NCI-H82 (cell line): ENCODE results near the gene PITX1.

Source experiments
- DNase-seq: peaks from one replicate; lab custom pipeline; 2025; lab: John Stamatoyannopoulos, UW

PITX1 gene

GRCh38 chr5:135041726-135042125, 7.7 kb upstream of the PITX1 start:
- no peak for DNase-seq

DNA sequence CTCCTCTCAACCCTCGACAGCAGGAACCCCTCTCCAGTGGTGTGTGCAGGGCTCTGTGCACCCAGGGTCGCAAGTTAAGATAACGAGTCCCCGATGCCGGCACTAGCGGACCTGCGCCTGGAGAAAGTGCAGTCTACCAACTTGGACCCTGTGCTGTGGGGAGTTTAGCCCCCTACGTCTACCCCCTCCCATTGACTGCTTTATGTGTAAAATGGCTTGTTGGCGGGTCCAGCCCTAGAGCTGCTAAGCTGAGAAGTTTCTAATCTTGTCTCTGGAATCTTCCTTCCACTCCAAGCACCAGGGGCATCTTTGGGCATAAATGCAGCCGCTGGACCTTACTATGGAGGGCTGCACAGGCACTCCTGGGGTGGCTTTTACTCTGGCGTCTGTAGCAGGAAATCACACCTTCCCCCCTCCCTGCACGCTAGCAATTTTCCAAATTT, 7.1 kb upstream of the PITX1 start:
- no peak for DNase-seq

DNA sequence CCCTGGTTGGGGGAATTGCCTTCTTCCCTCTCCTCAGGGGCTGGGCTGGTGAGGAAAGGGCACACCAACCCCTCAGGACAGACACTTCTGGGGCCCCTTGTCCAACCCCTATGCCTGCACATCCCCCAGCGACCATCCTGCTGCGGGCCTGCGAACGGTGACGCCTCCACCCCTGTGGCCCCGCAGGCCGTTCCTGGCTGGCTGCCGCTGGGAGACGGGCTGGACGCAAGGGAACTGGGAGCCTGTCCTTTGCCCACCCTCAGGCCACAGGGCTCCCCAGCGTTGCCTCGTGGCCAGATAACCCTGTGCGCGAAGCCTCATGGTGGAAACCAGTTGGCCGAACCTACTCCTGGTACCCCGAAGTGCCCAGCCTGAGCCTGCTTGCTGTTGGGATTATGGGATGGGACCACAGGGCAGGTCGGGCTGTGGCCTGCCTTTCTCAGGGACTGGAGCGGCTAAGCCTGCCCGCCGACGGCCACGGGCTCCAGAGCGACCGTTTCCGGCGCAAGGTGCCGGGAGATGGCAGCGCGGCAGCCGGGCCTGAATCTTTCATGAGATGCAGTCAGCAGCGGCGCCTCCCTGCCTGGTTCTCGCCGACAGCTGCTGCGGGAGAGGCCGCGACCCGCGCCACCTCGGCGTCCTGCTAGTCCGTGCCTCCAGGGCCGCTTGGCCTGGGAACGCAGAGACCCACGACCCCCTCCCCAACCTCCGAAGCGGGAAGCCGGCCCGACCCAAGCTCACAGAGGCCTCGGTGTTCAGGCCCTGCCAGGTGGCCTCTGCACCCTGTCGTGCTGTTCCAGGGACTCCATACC, 6.5 kb upstream of the PITX1 start:
- no peak for DNase-seq

- no peak for DNase-seq
Observed at GRCh38 chr5:135040034-135040332, 6.0 kb upstream of the PITX1 start.

- no peak for DNase-seq
Observed at GRCh38 chr5:135039271-135040033, 5.4 kb upstream of the PITX1 start.

DNA sequence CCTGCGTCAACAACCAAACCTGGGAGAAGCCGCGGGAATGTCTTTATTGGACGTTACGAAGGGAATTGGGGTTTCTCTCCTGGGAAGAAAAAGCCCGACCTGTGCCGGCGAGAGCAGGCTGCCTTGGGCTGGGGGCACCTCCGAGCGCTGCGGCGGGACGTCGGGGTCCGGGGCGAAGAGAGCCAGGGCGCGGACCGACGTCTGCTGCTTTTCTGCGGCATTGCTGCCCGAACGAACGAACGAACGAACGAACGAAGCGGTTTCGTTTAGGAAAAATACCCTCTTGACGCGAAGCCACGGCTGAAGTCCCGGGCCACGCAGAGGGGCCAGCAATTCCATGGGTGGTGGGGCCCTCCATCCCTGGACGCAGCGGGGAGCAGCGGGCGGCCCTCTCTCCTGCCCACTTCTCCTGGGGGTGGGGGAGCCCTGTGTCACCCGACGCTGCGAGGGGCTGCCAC, 4.8 kb upstream of the PITX1 start:
- no peak for DNase-seq

DNA sequence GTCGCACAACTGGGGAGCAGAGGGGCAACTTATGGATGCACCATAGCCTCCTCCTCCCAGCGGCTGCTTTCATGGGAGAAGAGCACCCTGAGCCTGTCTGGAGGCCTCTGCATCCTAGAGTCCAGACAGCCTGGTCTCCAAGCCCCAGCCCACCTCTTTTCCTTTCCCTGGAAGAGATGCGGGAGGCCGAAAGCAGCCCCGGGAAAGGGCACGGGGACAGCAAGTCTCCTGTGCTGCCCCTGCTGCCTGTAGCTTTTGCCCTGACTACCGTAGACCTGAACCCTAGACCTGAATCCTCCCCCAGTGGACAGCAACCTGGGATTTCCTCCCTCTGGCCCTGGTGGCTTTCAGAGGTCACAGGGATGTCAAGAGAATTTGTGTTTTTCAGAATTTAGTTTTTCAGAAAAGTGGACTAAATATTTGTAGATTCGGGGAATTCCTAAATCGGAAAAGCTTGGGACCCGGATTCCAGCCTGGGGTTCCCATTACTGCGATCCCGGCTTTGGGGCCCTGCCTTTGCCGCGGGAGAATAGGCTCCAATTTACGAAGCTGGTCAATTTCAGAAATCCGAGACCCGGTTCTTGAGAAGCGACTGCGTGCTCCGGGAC, 4.3 kb upstream of the PITX1 start:
- no peak for DNase-seq

DNA sequence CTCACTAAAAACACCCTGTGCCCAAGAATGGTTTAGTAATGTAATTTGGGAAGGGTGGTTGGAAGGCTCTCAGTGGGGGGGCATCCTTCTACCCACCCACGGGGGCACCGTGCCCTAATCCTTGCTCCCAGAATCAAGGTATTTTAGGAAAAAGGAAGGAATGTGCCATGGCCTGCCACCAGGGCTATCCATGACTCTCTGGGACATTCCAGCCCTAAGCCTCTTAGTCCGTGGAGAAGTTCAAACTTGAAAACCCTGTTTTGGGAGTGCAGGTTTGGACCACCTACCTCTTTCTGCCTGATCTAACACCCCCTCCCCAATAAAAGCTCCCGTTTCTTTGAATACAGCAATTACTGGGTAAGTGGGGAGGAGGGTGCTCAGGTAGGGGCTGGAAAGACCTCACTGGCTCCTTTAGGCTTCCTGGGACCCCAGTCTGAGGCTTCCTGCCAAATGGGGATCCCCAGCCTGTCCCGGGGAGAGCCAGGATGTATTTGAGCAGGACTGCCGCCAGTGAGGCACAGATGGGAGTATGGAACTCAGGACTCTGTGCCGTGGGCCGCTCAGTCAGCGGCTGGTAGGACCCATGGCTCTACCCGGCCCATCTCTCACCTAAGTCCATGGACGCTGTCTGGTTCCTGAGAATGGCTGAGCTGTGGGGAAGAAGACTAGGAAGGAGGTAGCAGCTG, 3.6 kb upstream of the PITX1 start:
- DNase-seq, result no peak

GRCh38 chr5:135036405-135036804, 2.4 kb upstream of the PITX1 start:
- DNase-seq, result no peak

- no peak for DNase-seq
Observed at GRCh38 chr5:135035678-135036030, 1.6 kb upstream of the PITX1 start.

- DNase-seq, result peak; percentile 37
Observed at GRCh38 chr5:135034963-135035677, 1.1 kb upstream of the PITX1 start.

- peak; percentile 91 for DNase-seq
Observed at GRCh38 chr5:135034236-135034962, 371 bp upstream of the PITX1 start.

GRCh38 chr5:135032999-135033861, 798 bp downstream of the PITX1 start:
- DNase-seq, result peak; percentile 63

DNA sequence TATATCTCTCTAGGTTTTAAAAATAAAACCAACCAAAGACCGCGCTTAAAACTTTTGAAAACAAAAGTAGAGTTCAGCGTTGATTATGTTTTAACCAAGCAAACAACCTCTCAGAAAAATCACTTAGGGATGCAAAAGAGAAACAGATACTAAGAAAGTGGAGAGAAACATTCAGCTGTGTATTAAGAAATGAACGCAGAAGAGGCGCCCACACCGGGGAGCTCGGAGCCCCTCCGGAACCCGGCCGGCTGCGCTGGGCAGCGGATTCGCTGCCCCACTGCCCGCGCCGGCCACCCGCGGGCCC, 1.4 kb downstream of the PITX1 start:
- no peak for DNase-seq

GRCh38 chr5:135031813-135032694, 2.0 kb downstream of the PITX1 start:
- DNase-seq, result peak; percentile 3

DNA sequence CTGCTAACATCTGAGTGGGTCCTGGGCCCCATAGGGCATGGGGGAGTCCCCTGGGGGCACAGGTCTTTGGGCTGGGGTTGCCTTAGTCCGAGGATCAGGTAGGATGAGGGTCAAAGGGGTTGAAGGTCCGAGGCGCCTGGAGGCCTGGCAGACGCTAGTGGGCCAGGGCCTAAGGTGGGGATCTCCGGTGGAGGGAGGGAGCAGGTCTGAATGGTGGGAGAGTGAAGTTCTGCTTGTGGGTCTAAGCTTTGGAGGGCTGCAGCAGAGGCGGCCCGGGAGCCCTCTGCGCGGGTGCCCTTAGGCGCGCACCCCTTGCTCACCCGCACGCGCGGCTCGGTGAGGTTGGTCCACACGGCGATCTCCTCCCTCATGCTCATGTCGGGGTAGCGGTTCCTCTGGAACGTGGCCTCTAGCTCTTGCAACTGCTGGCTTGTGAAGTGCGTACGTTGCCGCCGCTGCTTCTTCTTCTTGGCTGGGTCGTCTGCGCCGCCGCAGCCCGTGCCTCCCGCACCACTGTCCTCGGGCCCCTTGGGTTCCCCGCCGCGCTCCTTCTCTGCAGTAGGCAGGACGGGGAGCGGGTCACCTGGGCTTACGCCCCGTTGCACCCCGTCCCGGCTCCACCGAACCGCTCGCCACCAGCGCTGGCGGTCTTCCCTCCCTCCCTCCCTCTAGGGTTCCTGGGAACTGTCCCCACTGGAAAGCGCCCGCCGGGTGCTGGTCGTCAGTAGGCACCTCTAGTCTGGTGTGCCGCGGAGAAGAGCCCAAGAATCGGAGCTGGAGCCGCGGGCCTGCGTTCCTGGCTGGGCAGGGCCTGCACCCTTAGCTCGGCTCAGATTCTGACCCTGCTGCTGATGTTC, 2.8 kb downstream of the PITX1 start:
- DNase-seq, result no peak

DNA sequence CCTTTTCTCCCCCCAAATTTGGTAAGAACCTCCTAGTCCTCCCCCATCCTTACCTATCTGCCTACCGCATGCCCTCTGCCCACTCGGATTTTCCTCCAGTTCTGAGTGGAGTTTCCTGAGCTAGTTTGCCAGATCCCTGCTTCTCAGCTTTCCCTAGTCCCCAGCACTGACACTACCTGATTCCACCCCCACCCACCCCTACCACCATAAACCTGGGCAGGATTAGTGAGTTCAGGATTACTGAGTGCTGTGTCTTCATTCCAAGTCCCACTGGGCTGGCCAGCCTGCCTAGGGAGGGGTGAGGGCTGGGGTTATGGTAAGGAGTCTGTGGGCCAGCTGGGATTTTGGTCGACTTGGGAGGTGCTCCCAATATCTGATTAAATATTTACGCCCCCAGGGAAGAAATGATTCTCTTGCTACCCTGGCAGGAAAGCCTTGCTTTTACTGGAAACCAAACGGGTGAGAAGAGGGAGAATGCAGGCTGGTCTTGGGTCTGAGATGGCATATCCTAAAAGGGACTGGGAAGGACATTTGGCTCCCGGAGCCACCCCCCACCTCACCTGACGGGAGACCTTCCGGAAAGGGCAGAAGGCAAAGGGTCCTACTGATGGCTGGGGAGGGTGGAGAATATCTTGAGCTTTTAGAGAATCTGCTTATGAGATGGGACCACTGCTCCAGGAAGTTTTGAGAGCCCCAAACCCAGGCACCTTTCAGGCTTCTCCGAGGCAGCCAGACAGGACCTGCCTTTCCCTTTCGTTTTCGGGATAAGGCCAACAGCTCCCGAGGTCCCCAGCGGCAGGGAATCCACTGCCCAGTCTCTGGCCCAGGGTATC, 3.7 kb downstream of the PITX1 start:
- peak; percentile 75 for DNase-seq
